ES-I3 (cell line): ENCODE results near the gene PITPNC1.
"Not testable (repeated sequence)": the region's sequence is repeated elsewhere in the genome, so short reads cannot be mapped to it uniquely, and the experiment has no call there.

Experiments
- H3K36me3 ChIP-seq: 2 replicates; pipeline ENCODE4 v1.6.1; 2013; ENCODE audit warnings: mild to moderate bottlenecking, low read length, control low read depth, moderate library complexity; ENCODE audit not compliant: insufficient read depth
- H3K4me1 ChIP-seq: 2 replicates; pipeline ENCODE4 v1.6.1; 2013; ENCODE audit warnings: mild to moderate bottlenecking, control low read depth, low read length; ENCODE audit not compliant: insufficient read depth
- H3K9ac ChIP-seq: 2 replicates; pipeline ENCODE4 v1.6.1; 2013; ENCODE audit warnings: low read depth, mild to moderate bottlenecking, low read length, moderate library complexity
- H3K9me3 ChIP-seq: 2 replicates; pipeline ENCODE4 v1.6.1; 2013; ENCODE audit warnings: mild to moderate bottlenecking, low read length, moderate library complexity; ENCODE audit not compliant: control insufficient read depth, insufficient read depth

Gene PITPNC1

GRCh38 chr17:67422296-67422695, 45.2 kb downstream of the PITPNC1 start:
- peaks cover 14% of the 10 kb centered on the region for H3K4me1 ChIP-seq
- not testable (repeated sequence) for H3K9ac ChIP-seq, H3K36me3 ChIP-seq, H3K9me3 ChIP-seq

GRCh38 chr17:67422897-67423296, 45.8 kb downstream of the PITPNC1 start:
- no peak overlapping the region for H3K9ac ChIP-seq
- no peaks in the 10 kb centered on the region for H3K9me3 ChIP-seq
- H3K4me1 ChIP-seq = peaks cover 14% of the 10 kb centered on the region
- no peaks in the 10 kb centered on the region for H3K36me3 ChIP-seq

GRCh38 chr17:67425571-67426160, 48.6 kb downstream of the PITPNC1 start:
- H3K4me1 ChIP-seq = peaks cover 11% of the 10 kb centered on the region
- H3K36me3 ChIP-seq = no peaks in the 10 kb centered on the region
- no peaks in the 10 kb centered on the region for H3K9me3 ChIP-seq
- no peak overlapping the region for H3K9ac ChIP-seq

- peaks cover 8% of the 10 kb centered on the region for H3K4me1 ChIP-seq
- no peaks in the 10 kb centered on the region for H3K9me3 ChIP-seq
- no peaks in the 10 kb centered on the region for H3K36me3 ChIP-seq
- H3K9ac ChIP-seq = no peak overlapping the region
These were observed 50.3 kb downstream of the PITPNC1 start for GRCh38 chr17:67427424-67427823.

- not testable (repeated sequence) for H3K36me3 ChIP-seq, H3K4me1 ChIP-seq, H3K9ac ChIP-seq, H3K9me3 ChIP-seq
These were observed 53.4 kb downstream of the PITPNC1 start for GRCh38 chr17:67430515-67430914.

GRCh38 chr17:67431249-67432015, 54.4 kb downstream of the PITPNC1 start:
- Histone ChIP-seq H3K9ac (no peak overlapping the region), H3K9me3 (no peaks in the 10 kb centered on the region), H3K4me1 (peaks cover 8% of the 10 kb centered on the region; the same call in 1 of the 2 replicates), H3K36me3 (no peaks in the 10 kb centered on the region)

GRCh38 chr17:67433248-67433924, 56.3 kb downstream of the PITPNC1 start:
- Histone ChIP-seq H3K9ac (no peak overlapping the region), H3K36me3 (no peaks in the 10 kb centered on the region), H3K9me3 (no peaks in the 10 kb centered on the region), H3K4me1 (peaks cover 8% of the 10 kb centered on the region; the same call in 1 of the 2 replicates)

- H3K9me3 ChIP-seq = no peaks in the 10 kb centered on the region
- H3K4me1 ChIP-seq = peaks cover 12% of the 10 kb centered on the region; the same call in 1 of the 2 replicates
- no peaks in the 10 kb centered on the region for H3K36me3 ChIP-seq
- no peak overlapping the region for H3K9ac ChIP-seq
These were observed 57.0 kb downstream of the PITPNC1 start for GRCh38 chr17:67434061-67434525.

- Histone ChIP-seq H3K9me3 (no peaks in the 10 kb centered on the region), H3K4me1 (peaks cover 13% of the 10 kb centered on the region; the same call in 1 of the 2 replicates), H3K36me3 (no peaks in the 10 kb centered on the region), H3K9ac (no peak overlapping the region)
These were observed 58.0 kb downstream of the PITPNC1 start for GRCh38 chr17:67435122-67435521.

GRCh38 chr17:67435786-67436185, 58.7 kb downstream of the PITPNC1 start:
- Histone ChIP-seq H3K9me3 (no peaks in the 10 kb centered on the region), H3K4me1 (peaks cover 15% of the 10 kb centered on the region), H3K9ac (no peak overlapping the region), H3K36me3 (no peaks in the 10 kb centered on the region)

GRCh38 chr17:67436233-67436632, 59.2 kb downstream of the PITPNC1 start:
- Histone ChIP-seq H3K9ac (no peak overlapping the region), H3K9me3 (no peaks in the 10 kb centered on the region), H3K36me3 (no peaks in the 10 kb centered on the region), H3K4me1 (peaks cover 18% of the 10 kb centered on the region)

- Histone ChIP-seq H3K36me3 (no peaks in the 10 kb centered on the region), H3K9ac (no peak overlapping the region), H3K4me1 (peaks cover 28% of the 10 kb centered on the region; the same call in 1 of the 2 replicates), H3K9me3 (no peaks in the 10 kb centered on the region)
These were observed 61.6 kb downstream of the PITPNC1 start for GRCh38 chr17:67438667-67439066.

GRCh38 chr17:67439269-67439668, 62.2 kb downstream of the PITPNC1 start:
- H3K4me1 ChIP-seq = peaks cover 28% of the 10 kb centered on the region; the same call in 1 of the 2 replicates
- no peaks in the 10 kb centered on the region for H3K36me3 ChIP-seq

GRCh38 chr17:67440277-67441051, 63.4 kb downstream of the PITPNC1 start:
- Histone ChIP-seq H3K9ac (no peak overlapping the region; the same call in 1 of the 2 replicates), H3K4me1 (peaks cover 32% of the 10 kb centered on the region), H3K36me3 (no peaks in the 10 kb centered on the region), H3K9me3 (no peaks in the 10 kb centered on the region)

More at GRCh38 chr17:67439269-67439668, 62.2 kb downstream of the PITPNC1 start:
- H3K9me3 ChIP-seq = no peaks in the 10 kb centered on the region
- H3K9ac ChIP-seq = no peak overlapping the region
